Right ventricle myocardium inferior (tissue), 1 donor: ENCODE results near the gene NOC2L. TPM values are rescaled to one million over a fixed set of nuclear protein-coding genes. Genes with fewer than 3 reads are reported as not detected.

ENCODE experiments used
- ATAC-seq: fragments of 200-7000 bp; cut with Tn5 transposase; one replicate; pipeline ENCODE4 v1.9.1; 2020; ENCODE audit warnings: mild to moderate bottlenecking, moderate library complexity
- DNase-seq: peaks from one replicate; pipeline ENCODE4 v3.0.0; 2021; ENCODE audit errors: missing footprints
- intact Hi-C: fragments of 100-400 bp; cut with DNase I; formaldehyde crosslinking; loops from one replicate; pipeline ENCODE4 v1.11.0; 2022
- total RNA-seq: library from RNA; stranded (reverse); fragmentation: NEBNext Ultra II Directional; extraction: Animal tissue kit (Norgen Biotek cat#: 25700); gene quantifications from one replicate; pipeline ENCODE4 v1.2.1, GENCODE V29; 2021
- donor health status: DM: no; HTN: yes; CAD: no; lungs with severe emphysema.

Gene NOC2L
- total RNA-seq, 1 donor from 2014 or later: 41.7 TPM

GRCh38 chr1:914131-914890, 44.7 kb downstream of the NOC2L start:
- intact Hi-C loops: no loop called here
- ATAC-seq (no peak), DNase-seq (peak; percentile 41)

DNA sequence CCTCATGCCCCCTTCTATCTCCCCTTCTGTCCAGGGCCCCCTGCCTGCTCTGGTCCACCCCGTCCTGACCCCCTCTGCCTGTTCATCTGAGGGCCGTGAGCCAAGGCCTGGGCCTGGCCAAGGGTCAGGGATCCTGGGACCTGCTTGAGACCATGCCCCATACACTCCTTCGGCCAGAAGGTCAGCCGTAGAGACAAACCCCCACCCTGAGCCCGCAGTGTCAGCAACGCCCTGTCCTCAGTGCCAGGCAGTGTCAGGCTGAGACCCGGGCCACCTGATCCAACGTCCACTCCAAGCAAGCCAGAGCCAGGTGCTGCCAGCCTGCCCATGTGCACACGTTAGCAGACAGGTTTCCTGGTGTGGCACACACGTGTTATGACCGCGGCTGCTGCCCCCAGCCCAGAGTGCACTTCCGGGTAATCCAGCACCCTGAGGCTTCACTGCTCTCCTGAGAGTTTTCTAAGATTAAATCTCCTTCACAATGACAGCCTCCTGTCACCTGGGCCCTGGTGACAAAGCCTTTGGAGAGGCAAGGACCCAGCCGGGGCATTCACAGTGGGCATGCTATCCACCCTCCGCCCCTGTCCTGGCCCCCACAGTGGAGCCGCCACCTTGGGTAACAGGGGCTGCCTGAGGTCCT, 45.4 kb downstream of the NOC2L start:
- peak; percentile 58 for DNase-seq
- intact Hi-C loops: no loop called here
- ATAC-seq: no peak

GRCh38 chr1:912740-913301, 46.2 kb downstream of the NOC2L start:
- intact Hi-C loops: no loop called here
- ATAC-seq: no peak
- DNase-seq: peak; percentile 52

DNA sequence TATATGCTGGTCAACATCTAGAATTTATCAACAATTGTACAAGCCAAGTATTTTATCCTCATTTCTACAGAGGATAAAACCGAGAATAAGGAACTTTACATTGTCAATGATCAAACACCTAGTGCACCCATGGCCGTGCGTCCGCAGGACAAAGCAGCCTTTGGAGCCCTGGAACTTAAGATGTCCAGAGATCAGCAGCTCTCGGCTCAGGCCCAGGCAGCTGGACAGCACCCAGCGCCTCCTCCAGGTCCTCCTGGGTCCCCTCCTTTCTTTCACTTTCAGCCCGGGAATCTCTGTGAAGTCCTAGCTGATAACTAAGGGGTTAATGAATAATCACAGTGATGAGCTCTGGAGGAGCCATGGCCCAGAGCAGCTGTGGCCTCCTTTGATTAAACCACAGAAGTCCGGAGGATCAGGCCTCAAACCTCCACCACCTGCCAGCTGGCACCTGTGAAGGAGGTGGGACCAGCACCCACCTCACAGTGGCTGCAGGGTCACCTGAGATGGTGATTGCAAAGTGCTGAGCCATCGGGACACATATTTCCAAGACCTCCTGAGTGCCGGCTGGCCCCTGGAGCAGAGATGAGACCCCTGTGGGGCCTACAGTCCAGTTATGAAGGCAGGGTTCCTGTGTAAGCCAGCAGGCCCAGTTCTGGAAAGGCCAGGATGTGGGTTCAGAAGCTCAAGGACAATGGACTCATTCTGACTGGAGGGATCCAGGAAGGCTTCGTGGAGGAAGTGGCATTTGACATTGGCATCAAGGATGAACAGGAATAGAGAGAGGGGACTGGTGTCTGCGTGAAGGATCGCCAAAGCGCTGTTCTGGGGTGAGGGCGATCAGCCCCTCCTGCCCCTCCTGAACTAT, 46.9 kb downstream of the NOC2L start:
- ATAC-seq (no peak), DNase-seq (peak; percentile 50)
- intact Hi-C loops: no loop called here

- intact Hi-C loops: no loop called here
- DNase-seq (peak; percentile 28), ATAC-seq (no peak)
These were observed 48.0 kb downstream of the NOC2L start for GRCh38 chr1:910881-911721.

GRCh38 chr1:910311-910880, 48.7 kb downstream of the NOC2L start:
- no peak for ATAC-seq
- intact Hi-C loops: no loop called here
- peak; percentile 57 for DNase-seq

GRCh38 chr1:909861-910310, 49.2 kb downstream of the NOC2L start:
- DNase-seq: peak; percentile 9
- ATAC-seq: no peak
- intact Hi-C loops: loop anchor here (5.0 kb wide), 1 partner anchor 47 kb away; the partner anchor contains the start of gene NOC2L

GRCh38 chr1:908661-909060, 50.4 kb downstream of the NOC2L start:
- ATAC-seq (no peak), DNase-seq (peak; percentile 33)
- intact Hi-C loops: loop anchor here (5.0 kb wide), 1 partner anchor 49 kb away; the partner anchor contains the start of gene NOC2L

GRCh38 chr1:907611-908451, 51.2 kb downstream of the NOC2L start:
- DNase-seq (peak; percentile 37), ATAC-seq (no peak)
- intact Hi-C loops: loop anchor here (5.0 kb wide), 1 partner anchor 49 kb away; the partner anchor contains the start of gene NOC2L

GRCh38 chr1:906600-907420, 52.2 kb downstream of the NOC2L start:
- no peak for ATAC-seq
- peak; percentile 73 for DNase-seq
- intact Hi-C loops: loop anchor here (5.0 kb wide), 1 partner anchor 50 kb away; the partner anchor contains the start of gene NOC2L

- intact Hi-C loops: loop anchor here (5.0 kb wide), 1 partner anchor 51 kb away; the partner anchor contains the start of gene NOC2L
- peak; percentile 60 for DNase-seq
These were observed 53.1 kb downstream of the NOC2L start for GRCh38 chr1:905811-906599.

DNA sequence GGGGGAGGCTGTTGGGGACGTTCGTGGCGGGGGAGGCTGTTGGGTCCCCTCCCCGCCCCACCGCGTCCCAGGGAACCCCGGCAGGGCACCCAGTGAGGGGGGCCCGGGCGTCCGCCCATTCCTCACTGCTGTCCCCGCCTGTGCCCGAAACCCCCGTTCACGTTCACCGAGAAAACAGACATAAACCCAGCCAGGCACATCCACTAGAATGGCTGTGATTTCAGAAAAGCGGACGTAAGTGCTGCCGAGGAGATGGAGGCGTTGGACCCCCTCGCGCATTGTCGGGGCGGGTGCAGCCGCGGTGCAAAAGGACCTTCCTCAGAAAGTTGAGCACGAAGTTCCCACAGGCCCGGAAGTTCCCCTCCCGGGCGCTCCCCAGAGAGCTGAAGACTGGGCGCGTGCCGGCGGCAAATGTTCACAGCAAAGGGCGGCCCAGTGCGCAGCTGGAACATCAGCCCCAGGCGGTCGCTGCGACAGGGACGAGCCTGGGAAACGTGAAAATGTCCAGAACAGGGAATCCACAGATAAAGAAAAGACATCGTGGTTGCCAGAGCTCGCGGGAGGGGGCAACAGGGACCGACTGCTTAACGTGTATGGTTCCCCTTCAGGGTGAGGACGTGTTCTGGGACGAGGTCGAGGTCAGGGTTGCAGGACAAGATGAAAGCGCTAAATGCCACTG, 53.8 kb downstream of the NOC2L start:
- ATAC-seq: peak; percentile 73
- peak; percentile 76 for DNase-seq
- intact Hi-C loops: loop anchor here (5.0 kb wide), 1 partner anchor 52 kb away; the partner anchor contains the start of gene NOC2L

More at GRCh38 chr1:905811-906599, 53.1 kb downstream of the NOC2L start:
- ATAC-seq: no peak

DNA sequence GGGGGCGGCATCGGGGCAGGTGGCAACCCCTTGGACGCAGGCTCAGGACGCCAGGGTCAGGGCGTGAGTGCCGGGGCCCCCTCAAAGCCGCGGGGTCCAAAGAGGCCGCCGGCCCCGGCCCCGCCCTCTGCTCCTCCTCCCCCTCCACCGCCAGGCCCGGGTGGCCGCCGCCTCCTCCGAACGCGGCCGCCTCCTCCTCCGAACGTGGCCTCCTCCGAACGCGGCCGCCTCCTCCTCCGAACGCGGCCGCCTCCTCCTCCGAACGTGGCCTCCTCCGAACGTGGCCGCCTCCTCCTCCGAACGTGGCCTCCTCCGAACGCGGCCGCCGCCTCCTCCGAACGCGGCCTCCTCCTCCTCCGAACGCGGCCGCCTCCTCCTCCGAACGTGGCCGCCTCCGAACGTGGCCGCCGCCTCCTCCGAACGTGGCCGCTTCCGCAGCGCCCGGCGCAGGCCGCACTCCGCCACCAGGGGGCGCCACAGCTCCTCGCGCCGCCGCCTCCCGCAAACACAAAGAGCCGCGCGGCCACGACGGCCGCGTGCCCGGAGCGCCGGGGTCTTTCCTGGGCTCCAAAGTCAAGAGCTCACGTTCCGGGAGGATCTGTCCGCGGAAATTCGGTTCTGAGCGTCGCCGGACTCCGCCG, 54.6 kb downstream of the NOC2L start:
- peak; percentile 91 for DNase-seq
- intact Hi-C loops: loop anchor here (1.0 kb wide), 1 partner anchor 35 kb away; no protein-coding TSS in a partner anchor
- peak; percentile 86 for ATAC-seq
